GM18507 (cell line): Measurements from ENCODE around the gene PIGC.
A peak's percentile ranks its signal among the peaks of the same experiment; 100 is the strongest.

Source experiments
- DNase-seq: peaks from one replicate; pipeline ENCODE4 v3.0.0; 2011; ENCODE audit warnings: low read depth; ENCODE audit not compliant: insufficient read length; ENCODE audit errors: extremely low spot score
- FAIRE-seq: peaks from 2 replicates; lab custom pipeline; 2011; peaks lifted over from hg19 to GRCh38; lab: Jason Lieb, UNC

The PIGC gene

GRCh38 chr1:172443666-172444453 is at the start of gene PIGC:
Gene PIGC (minus strand): TSS chr1:172444069. CDS start chr1:172442622, 1,447 bp downstream.
- FAIRE-seq, result peak; percentile 92
- DNase-seq, result peak; percentile 90

DNA sequence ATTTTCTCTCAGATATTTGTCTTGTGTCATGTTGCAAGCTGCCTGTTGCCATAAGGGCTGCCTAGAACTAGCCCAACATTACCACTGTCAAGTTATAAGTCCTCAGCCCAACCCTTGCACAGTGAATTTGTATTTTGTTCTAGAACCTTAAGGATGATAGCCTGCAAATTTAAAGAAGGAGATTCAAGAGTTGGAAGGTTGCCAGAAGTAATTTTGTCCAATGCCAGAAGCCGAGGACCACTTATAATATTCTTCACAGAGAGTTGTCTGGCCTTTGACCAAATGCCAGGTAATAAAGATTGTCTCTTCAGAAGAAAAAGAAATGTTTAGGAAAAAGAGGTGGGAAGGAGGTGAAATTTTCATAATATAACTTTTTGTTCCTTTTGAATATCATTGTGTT is 48.6 kb upstream of the PIGC start:
- no peak for FAIRE-seq
- DNase-seq, result no peak

GRCh38 chr1:172489847-172490246 is 46.0 kb upstream of the PIGC start:
- DNase-seq (no peak), FAIRE-seq (no peak)

DNA sequence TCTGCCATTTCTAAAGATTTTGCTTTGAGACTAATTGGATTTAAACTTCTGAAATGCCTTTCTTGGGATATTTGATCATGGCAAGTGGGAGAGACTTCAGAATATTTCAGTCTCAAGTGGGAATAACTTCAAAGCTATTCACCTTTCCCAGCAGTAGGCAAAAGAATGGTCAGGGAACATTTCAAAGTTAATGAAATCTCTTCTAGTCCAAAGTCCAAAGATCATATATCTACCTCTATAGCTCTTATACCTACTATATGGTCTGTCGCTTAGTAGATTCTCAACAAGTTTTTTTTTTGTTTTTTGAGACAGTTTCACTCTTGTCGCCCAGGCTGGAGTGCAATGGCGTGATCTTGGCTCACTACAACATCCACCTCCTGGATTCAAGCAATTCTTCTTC is 44.5 kb upstream of the PIGC start:
- DNase-seq (no peak), FAIRE-seq (no peak)

- DNase-seq, result no peak
- no peak for FAIRE-seq
Measured at GRCh38 chr1:172487550-172487949, 43.7 kb upstream of the PIGC start.

- FAIRE-seq (no peak), DNase-seq (no peak)
Measured at GRCh38 chr1:172486805-172487454, 43.1 kb upstream of the PIGC start.

- DNase-seq, result no peak
- FAIRE-seq, result no peak
Measured at GRCh38 chr1:172485626-172486025, 41.8 kb upstream of the PIGC start.

DNA sequence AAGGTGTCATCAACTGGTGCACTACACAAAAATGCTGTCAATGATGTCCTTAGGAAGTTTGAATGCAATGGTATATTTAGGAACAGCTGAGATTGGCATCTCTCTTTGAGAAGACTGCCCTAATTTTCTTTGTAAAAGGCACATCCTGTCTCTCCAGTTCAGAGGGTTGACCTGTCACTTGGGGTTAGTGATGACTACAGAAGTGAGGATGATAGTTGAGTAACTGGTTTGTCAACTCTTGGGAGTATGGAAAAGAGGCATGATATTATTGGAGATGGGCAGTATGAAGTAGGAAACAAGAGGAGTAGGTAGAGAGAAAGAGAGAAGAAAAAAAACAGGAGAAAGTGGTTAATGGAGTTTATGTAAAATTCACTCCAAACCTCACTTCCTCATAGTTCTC is 40.4 kb upstream of the PIGC start:
- FAIRE-seq (no peak), DNase-seq (no peak)

GRCh38 chr1:172483448-172483847 is 39.6 kb upstream of the PIGC start:
- DNase-seq (no peak), FAIRE-seq (no peak)

DNA sequence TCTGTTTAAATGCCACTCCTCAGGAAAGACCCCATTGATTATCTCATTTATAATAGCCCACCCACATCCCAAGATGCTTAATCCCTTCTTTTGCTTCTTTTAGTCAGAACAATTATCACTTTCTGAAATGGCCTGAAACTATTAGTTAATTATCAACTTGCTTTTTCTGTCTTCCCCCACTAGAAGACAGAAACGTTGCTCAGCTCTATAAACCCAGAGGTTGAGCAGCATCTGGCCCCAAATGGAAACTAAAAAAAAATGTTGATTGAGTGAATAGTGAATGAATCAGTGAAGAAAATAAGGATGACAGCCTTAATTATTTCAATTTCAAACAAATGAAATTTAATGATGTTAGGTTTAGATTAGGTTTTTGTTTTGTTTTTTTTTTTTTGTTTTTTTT is 38.2 kb upstream of the PIGC start:
- FAIRE-seq (peak; percentile 73), DNase-seq (peak; percentile 3)

- DNase-seq, result no peak
- no peak for FAIRE-seq
Measured at GRCh38 chr1:172480431-172480830, 36.6 kb upstream of the PIGC start.

- FAIRE-seq, result no peak
- DNase-seq, result no peak
Measured at GRCh38 chr1:172478485-172478884, 34.6 kb upstream of the PIGC start.

DNA sequence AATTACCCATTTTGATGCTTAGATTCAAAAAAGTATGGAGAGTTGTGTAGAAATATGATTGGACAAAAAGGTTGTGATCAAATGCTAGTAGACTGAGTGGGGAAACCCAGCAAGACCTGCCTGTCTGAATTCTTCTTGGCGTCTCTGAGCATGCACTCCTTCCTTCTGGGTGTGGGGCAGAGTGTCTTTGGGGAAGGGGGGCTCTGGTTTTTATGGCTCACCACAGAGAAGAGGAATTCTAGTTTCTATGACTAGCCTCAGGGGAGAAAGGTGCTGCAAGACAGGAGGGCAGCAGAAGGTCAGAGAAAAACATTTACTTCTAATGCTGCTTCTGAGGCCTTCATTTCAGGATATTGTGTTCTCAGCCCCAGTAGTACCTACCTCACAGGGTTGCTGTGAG is 33.9 kb upstream of the PIGC start:
- no peak for FAIRE-seq

GRCh38 chr1:172477216-172477615 is 33.3 kb upstream of the PIGC start:
- DNase-seq, result no peak

More for the DNA sequence above, 33.9 kb upstream of the PIGC start:
- DNase-seq, result no peak

DNA sequence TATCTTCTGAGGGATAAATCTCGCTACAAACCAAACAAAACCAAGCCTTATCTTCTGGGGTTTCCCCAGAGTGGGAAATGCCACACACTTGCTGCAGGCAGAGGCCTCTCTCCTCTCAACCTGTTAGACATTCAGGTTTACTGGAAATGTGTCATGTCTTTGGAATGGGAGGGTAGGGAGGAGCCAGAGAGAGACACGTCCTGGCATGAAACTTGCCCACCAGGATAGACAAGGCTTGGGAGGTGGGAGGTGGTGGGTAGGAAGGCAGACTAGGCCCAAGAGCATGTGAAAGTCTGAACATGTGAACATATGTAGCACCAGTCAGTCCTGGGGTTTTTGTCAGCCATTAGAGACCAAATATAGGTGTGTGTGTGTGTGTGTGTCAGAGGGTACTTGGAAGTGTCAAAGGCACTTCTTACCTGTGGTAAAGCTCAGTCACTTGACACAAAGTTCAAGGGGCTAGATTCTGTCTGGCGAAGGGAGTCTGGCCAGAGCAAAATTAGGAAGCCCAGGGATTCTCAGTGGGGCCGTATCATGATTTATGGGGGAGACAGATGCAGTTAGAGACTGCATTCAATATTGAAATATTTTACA is 32.4 kb upstream of the PIGC start:
- no peak for DNase-seq
- no peak for FAIRE-seq

More at GRCh38 chr1:172477216-172477615, 33.3 kb upstream of the PIGC start:
- no peak for FAIRE-seq

DNA sequence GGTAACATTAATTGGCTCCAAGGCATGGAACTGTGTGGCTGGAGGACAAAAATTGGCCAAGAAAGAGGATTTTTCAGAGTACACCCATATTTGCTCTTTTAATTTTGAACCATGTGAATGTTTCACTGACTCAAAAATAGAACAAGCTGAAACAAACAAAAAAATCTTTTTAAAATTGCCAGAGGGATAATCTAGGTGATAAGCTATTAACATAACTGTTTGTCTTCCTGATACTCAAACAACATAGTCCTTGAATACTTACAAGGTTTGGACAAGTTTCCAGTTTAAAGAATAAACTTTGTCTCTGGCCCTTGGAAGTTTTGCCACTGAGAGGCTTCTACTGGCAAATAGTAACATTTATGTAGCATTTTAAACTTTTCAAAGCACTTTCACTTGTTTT is 30.0 kb upstream of the PIGC start:
- no peak for FAIRE-seq
- no peak for DNase-seq

- no peak for FAIRE-seq
- DNase-seq, result no peak
Measured at GRCh38 chr1:172473302-172473701, 29.4 kb upstream of the PIGC start.

- FAIRE-seq (no peak), DNase-seq (no peak)
Measured at GRCh38 chr1:172472495-172472894, 28.6 kb upstream of the PIGC start.

- no peak for DNase-seq
- no peak for FAIRE-seq
Measured at GRCh38 chr1:172471666-172472065, 27.8 kb upstream of the PIGC start.

GRCh38 chr1:172470149-172470548 is 26.3 kb upstream of the PIGC start:
- FAIRE-seq (no peak), DNase-seq (no peak)

GRCh38 chr1:172469717-172470116 is 25.8 kb upstream of the PIGC start:
- DNase-seq (no peak), FAIRE-seq (no peak)
